Measurements from ENCODE around the gene PPDPF. TPM values are rescaled to one million over a fixed set of nuclear protein-coding genes. Genes with fewer than 3 reads are reported as not detected.
A peak's percentile ranks its signal among the peaks of the same experiment; 100 is the strongest.

Gene PPDPF
- polyA plus RNA-seq, 3 donors: 13.4 to 39.9 (median 26.1) TPM

DNA sequence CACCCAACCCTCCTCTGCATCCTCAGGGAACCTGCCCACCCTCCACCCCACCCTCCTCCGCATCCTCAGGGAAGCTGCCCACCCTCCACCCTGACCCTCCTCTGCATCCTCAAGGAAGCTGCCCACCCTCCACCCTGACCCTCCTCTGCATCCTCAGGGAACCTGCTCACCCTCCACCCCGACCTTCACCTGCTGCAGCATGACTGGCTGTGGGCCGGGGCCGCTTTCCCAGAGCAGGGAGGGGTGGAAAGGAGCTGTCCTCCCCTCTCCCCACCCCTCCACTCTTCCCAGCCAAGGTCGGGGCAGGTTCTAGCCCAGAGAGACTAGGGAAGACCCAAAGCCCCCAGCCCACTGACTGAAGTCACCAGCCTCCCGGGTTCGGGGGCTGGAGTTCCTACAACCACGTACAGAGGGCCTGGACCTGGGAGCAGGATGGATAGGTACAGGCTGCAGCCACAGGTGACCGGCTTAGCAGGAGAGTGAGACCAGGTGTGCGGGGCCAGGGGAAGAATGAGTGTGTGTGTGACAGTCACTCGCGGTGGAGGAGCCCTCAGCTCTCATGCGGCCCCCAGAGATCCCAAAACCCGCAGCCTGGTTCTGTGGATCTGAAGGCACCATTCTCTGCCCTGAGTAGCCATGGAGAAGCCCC, 33.3 kb upstream of the PPDPF start:
- Histone ChIP-seq H3K4me2 (replicated peaks; ENCODE audit: extremely low read depth, low read length, poor library complexity, severe bottlenecking) (no peak overlapping the region), H3K4me3 (replicated peaks in 1 of 3; ENCODE audit: low read depth in 2 of 3, low read length in 3 of 3) (no peak overlapping the region), H3K36me3 (replicated peaks in 1 of 2; ENCODE audit: control insufficient read depth in 1 of 2, insufficient read depth in 2 of 2, low read length in 2 of 2) (no peaks in the 10 kb centered on the region), H3K27ac (ENCODE audit: low read depth in 1 of 2, low read length in 2 of 2) (no peak overlapping the region), H4K20me1 (ENCODE audit: insufficient read depth, low read length) (no peaks in the 10 kb centered on the region), H3K79me2 (ENCODE audit: insufficient read depth, low read length) (no peaks in the 10 kb centered on the region), H3K9ac (ENCODE audit: insufficient read depth, low read length, poor library complexity, severe bottlenecking) (no peak overlapping the region), H3K4me1 (ENCODE audit: control insufficient read depth in 1 of 2, insufficient read depth in 2 of 2, low read length in 2 of 2) (no peaks in the 10 kb centered on the region), H2AFZ (ENCODE audit: insufficient read depth, low read depth, low read length, poor library complexity, severe bottlenecking) (no peak overlapping the region), H3K27me3 (ENCODE audit: control insufficient read depth in 2 of 2, insufficient read depth in 2 of 2, low read length in 2 of 2) (peaks cover 4 to 23% of the 10 kb centered on the region in 2 donors), H3K9me3 (replicated peaks in 1 of 2; ENCODE audit: control insufficient read depth in 1 of 2, insufficient read depth in 1 of 2, low read length in 2 of 2) (peaks cover 0 to 3% of the 10 kb centered on the region in 2 donors)
- no peaks in the 10 kb centered on the region for H3K4me1 Mint-ChIP-seq
- peak overlapping the region in 1 of 2 donors; percentile 60 for H3K4me3 Mint-ChIP-seq
- intact Hi-C loops (cut with micrococcal nuclease): no loop called here
- WGBS (ENCODE audit: insufficient coverage): 66% methylated on average over 9 of the region's 14 CpGs
- peaks cover 32 to 66% (median 33%) of the 10 kb centered on the region in 3 donors for H3K27me3 Mint-ChIP-seq (ENCODE audit: low read depth in 3 of 3)
- DNase-seq: no peak
- TF ChIP-seq, protein P1, sequence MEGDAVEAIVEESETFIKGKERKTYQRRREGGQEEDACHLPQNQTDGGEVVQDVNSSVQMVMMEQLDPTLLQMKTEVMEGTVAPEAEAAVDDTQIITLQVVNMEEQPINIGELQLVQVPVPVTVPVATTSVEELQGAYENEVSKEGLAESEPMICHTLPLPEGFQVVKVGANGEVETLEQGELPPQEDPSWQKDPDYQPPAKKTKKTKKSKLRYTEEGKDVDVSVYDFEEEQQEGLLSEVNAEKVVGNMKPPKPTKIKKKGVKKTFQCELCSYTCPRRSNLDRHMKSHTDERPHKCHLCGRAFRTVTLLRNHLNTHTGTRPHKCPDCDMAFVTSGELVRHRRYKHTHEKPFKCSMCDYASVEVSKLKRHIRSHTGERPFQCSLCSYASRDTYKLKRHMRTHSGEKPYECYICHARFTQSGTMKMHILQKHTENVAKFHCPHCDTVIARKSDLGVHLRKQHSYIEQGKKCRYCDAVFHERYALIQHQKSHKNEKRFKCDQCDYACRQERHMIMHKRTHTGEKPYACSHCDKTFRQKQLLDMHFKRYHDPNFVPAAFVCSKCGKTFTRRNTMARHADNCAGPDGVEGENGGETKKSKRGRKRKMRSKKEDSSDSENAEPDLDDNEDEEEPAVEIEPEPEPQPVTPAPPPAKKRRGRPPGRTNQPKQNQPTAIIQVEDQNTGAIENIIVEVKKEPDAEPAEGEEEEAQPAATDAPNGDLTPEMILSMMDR (IDR thresholded peaks at IDR 0.05): no peak
- H3K36me3 Mint-ChIP-seq: no peaks in the 10 kb centered on the region
- peaks cover 0 to 2% (median 0%) of the 10 kb centered on the region in 7 donors for H3K9me3 Mint-ChIP-seq
- H3K27ac Mint-ChIP-seq: no peak overlapping the region

DNA sequence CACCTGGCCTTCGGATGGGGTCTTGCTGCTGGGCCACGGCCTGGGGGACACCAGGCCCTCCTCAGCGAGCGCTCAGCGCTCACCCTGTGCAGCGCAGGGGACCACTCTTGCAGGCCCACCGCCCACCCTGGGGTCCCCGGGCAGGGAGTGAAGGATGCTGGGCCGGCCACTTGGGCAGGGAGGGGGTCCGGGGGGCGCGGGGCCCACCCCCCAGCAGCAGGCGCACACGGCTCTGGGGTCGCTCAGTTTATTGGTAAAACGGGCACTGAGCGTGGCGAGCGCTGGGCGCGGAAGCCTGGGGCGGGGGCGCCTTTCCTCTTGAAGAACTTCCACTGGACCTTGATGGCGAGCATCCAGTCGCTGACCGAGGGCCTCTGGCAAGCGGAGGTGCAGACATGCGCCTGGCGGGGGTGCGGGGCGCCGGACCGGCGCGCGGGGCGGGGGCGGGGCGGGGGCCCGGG, 32.8 kb upstream of the PPDPF start:
- DNase-seq: no peak
- Histone ChIP-seq H3K4me2 (replicated peaks; ENCODE audit: extremely low read depth, low read length, poor library complexity, severe bottlenecking) (no peak overlapping the region), H3K79me2 (ENCODE audit: insufficient read depth, low read length) (no peaks in the 10 kb centered on the region), H3K4me1 (ENCODE audit: control insufficient read depth in 1 of 2, insufficient read depth in 2 of 2, low read length in 2 of 2) (no peaks in the 10 kb centered on the region), H3K4me3 (replicated peaks in 1 of 3; ENCODE audit: low read depth in 2 of 3, low read length in 3 of 3) (no peak overlapping the region), H3K9me3 (replicated peaks in 1 of 2; ENCODE audit: control insufficient read depth in 1 of 2, insufficient read depth in 1 of 2, low read length in 2 of 2) (peaks cover 0 to 3% of the 10 kb centered on the region in 2 donors), H3K27me3 (ENCODE audit: control insufficient read depth in 2 of 2, insufficient read depth in 2 of 2, low read length in 2 of 2) (peaks cover 4 to 23% of the 10 kb centered on the region in 2 donors), H4K20me1 (ENCODE audit: insufficient read depth, low read length) (no peaks in the 10 kb centered on the region), H2AFZ (ENCODE audit: insufficient read depth, low read depth, low read length, poor library complexity, severe bottlenecking) (no peak overlapping the region), H3K9ac (ENCODE audit: insufficient read depth, low read length, poor library complexity, severe bottlenecking) (no peak overlapping the region), H3K36me3 (replicated peaks in 1 of 2; ENCODE audit: control insufficient read depth in 1 of 2, insufficient read depth in 2 of 2, low read length in 2 of 2) (no peaks in the 10 kb centered on the region), H3K27ac (ENCODE audit: low read depth in 1 of 2, low read length in 2 of 2) (no peak overlapping the region)
- WGBS (ENCODE audit: insufficient coverage): 19% methylated on average over 38 of the region's 40 CpGs
- no peaks in the 10 kb centered on the region for H3K36me3 Mint-ChIP-seq
- TF ChIP-seq, protein P1 (IDR thresholded peaks at IDR 0.05): no peak
- peaks cover 0 to 4% (median 2%) of the 10 kb centered on the region in 7 donors for H3K9me3 Mint-ChIP-seq
- H3K4me1 Mint-ChIP-seq: no peaks in the 10 kb centered on the region
- no peak overlapping the region for H3K4me3 Mint-ChIP-seq
- intact Hi-C loops (cut with micrococcal nuclease): no loop called here
- peaks cover 26 to 64% (median 33%) of the 10 kb centered on the region in 3 donors for H3K27me3 Mint-ChIP-seq (ENCODE audit: low read depth in 3 of 3)
- no peak overlapping the region for H3K27ac Mint-ChIP-seq
